Choroid plexus epithelial cell (primary cell): ENCODE measurements around the gene SAMD3.

ENCODE experiments used
- DNase-seq: peaks from one replicate; pipeline ENCODE4 v3.0.0-alpha.2; 2010; ENCODE audit warnings: low read depth
- H3K4me3 ChIP-seq: 2 replicates; pipeline ENCODE4 v1.5.1; 2011; ENCODE audit warnings: low read depth, mild to moderate bottlenecking, control low read depth, low read length, moderate library complexity
- CTCF ChIP-seq: conservative IDR thresholded peaks from 2 replicates; pipeline ENCODE4 v1.5.1; 2011; ENCODE audit warnings: low read depth, mild to moderate bottlenecking, control low read depth, inconsistent platforms, low read length, moderate library complexity

The SAMD3 gene

GRCh38 chr6:130229645-130230044 lies 6.9 kb upstream of the SAMD3 start:
- TF ChIP-seq CTCF = no peak
- no peak for DNase-seq
- H3K4me3 ChIP-seq = no peak overlapping the region

- DNase-seq = no peak
- no peak for TF ChIP-seq CTCF
- H3K4me3 ChIP-seq = no peak overlapping the region
Observed at GRCh38 chr6:130223508-130223907, 757 bp upstream of the SAMD3 start.

- no peak overlapping the region for H3K4me3 ChIP-seq
- no peak for DNase-seq
- TF ChIP-seq CTCF = no peak
Observed at GRCh38 chr6:130218134-130218533, 4.6 kb downstream of the SAMD3 start.

GRCh38 chr6:130216620-130217019 lies 6.1 kb downstream of the SAMD3 start:
- no peak overlapping the region for H3K4me3 ChIP-seq
- no peak for TF ChIP-seq CTCF
- DNase-seq = no peak

- DNase-seq = no peak
- no peak for TF ChIP-seq CTCF
- no peak overlapping the region for H3K4me3 ChIP-seq
Observed at GRCh38 chr6:130215526-130215925, 7.2 kb downstream of the SAMD3 start.

GRCh38 chr6:130212215-130212874 lies 10.4 kb downstream of the SAMD3 start:
- H3K4me3 ChIP-seq = no peak overlapping the region
- no peak for DNase-seq
- TF ChIP-seq CTCF = no peak

- no peak overlapping the region for H3K4me3 ChIP-seq
- DNase-seq = no peak
- TF ChIP-seq CTCF = no peak
Observed at GRCh38 chr6:130211691-130212090, 11.1 kb downstream of the SAMD3 start.
